CD4-positive, alpha-beta memory T cell (primary cell): ENCODE measurements around the gene HOATZ. TPM values are rescaled to one million over a fixed set of nuclear protein-coding genes. Genes with fewer than 3 reads are reported as not detected.
A peak's percentile ranks its signal among the peaks of the same experiment; 100 is the strongest.

ENCODE experiments used
- CTCF ChIA-PET: fragments of 350-600 bp; sonication (Branson Sonifier 250); formaldehyde crosslinking; loops from one replicate; lab custom pipeline; 2021; ENCODE audit warnings: inconsistent platforms; ENCODE audit not compliant: partially characterized antibody; lab: Charles Lee
- POLR2A ChIA-PET: fragments of 350-600 bp; sonication (Branson Sonifier 250); formaldehyde crosslinking; loops from one replicate; lab custom pipeline; 2021; ENCODE audit not compliant: partially characterized antibody; lab: Charles Lee
- DNase-seq, 5 donors: peaks; one replicate each; pipeline versions ENCODE4 v3.0.0 to v3.0.0-alpha.2; 2020 to 2022; ENCODE audit warnings: mixed read lengths in 1 of 5
- H3K27ac ChIP-seq: one replicate; pipeline ENCODE4 v1.7.0; 2013; ENCODE audit warnings: low read depth, low read length
- H3K27me3 ChIP-seq: 2 replicates; pipeline ENCODE4 v1.7.0; 2013; ENCODE audit warnings: mild to moderate bottlenecking, low read length, moderate library complexity; ENCODE audit not compliant: insufficient read depth
- H3K36me3 ChIP-seq: 2 replicates; pipeline ENCODE4 v1.7.0; 2013; ENCODE audit warnings: mild to moderate bottlenecking, low read length, moderate library complexity; ENCODE audit not compliant: insufficient read depth
- H3K4me1 ChIP-seq: 2 replicates; pipeline ENCODE4 v1.7.0; 2013; ENCODE audit warnings: mild to moderate bottlenecking, low read length, moderate library complexity; ENCODE audit not compliant: insufficient read depth
- H3K4me3 ChIP-seq, 2 donors: one replicate each; pipeline ENCODE4 v1.7.0; 2013; ENCODE audit warnings: low read length in 2 of 2, mild to moderate bottlenecking in 1 of 2
- H3K9me3 ChIP-seq, 2 donors: one replicate each; pipeline ENCODE4 v1.7.0; 2013; ENCODE audit warnings: low read length in 2 of 2, control low read depth in 1 of 2; ENCODE audit not compliant: control insufficient read depth in 1 of 2
- H3K27ac Mint-ChIP-seq, 7 donors: one replicate each; pipeline ENCODE4 v1.8.0; 2020 to 2021; ENCODE audit warnings: mixed read lengths in 7 of 7, mild to moderate bottlenecking in 6 of 7, inconsistent platforms in 3 of 7, moderate library complexity in 3 of 7
- H3K27me3 Mint-ChIP-seq, 2 donors: one replicate each; pipeline ENCODE4 v1.8.0; 2020 to 2021; ENCODE audit warnings: mixed read lengths in 2 of 2
- H3K36me3 Mint-ChIP-seq, 2 donors: one replicate each; pipeline ENCODE4 v1.8.0; 2020 to 2021; ENCODE audit warnings: mixed read lengths in 2 of 2, inconsistent platforms in 1 of 2, mild to moderate bottlenecking in 1 of 2
- H3K4me1 Mint-ChIP-seq, 4 donors: one replicate each; pipeline ENCODE4 v1.8.0; 2020 to 2021; ENCODE audit warnings: mixed read lengths in 4 of 4, mild to moderate bottlenecking in 1 of 4
- H3K4me3 Mint-ChIP-seq, 8 donors: one replicate each; pipeline ENCODE4 v1.8.0; 2020 to 2021; ENCODE audit warnings: mixed read lengths in 8 of 8, mild to moderate bottlenecking in 7 of 8, moderate library complexity in 6 of 8, inconsistent platforms in 3 of 8
- H3K9me3 Mint-ChIP-seq, 8 donors: one replicate each; pipeline ENCODE4 v1.8.0; 2020 to 2021; ENCODE audit warnings: mixed read lengths in 8 of 8, mild to moderate bottlenecking in 5 of 8, inconsistent platforms in 3 of 8, moderate library complexity in 1 of 8
- intact Hi-C: fragments of 100-400 bp; cut with micrococcal nuclease; formaldehyde crosslinking; loops from one replicate; pipeline ENCODE4 v1.15.1; 2023
- polyA plus RNA-seq, 2 donors: library from polyadenylated mRNA; unstranded; fragments of 300-500 nt; fragmentation: Illumina TruSeq; gene quantifications; one replicate each; pipeline ENCODE4 v1.2.3, GENCODE V29; 2021
- total RNA-seq, 2 experiments: library from RNA; stranded (reverse); gene quantifications; one replicate each; pipeline ENCODE4 v1.2.3, GENCODE V29; 2021

Gene HOATZ
- total and polyA plus RNA-seq, 4 experiments from 2014 or later, result not detected

GRCh38 chr11:111538407-111539114 is 24.0 kb downstream of the HOATZ start:
- Mint-ChIP-seq H3K27me3 (peaks cover 50 to 69% of the 10 kb centered on the region in 2 donors), H3K27ac (no peak overlapping the region), H3K4me1 (peaks cover 5 to 18% (median 10%) of the 10 kb centered on the region in 4 donors), H3K9me3 (peaks cover 0 to 3% (median 0%) of the 10 kb centered on the region in 8 donors), H3K4me3 (peak overlapping the region in 1 of 8 donors; percentile 48), H3K36me3 (no peaks in the 10 kb centered on the region)
- Histone ChIP-seq H3K4me3 (no peak overlapping the region), H3K4me1 (peaks cover 21% of the 10 kb centered on the region), H3K36me3 (no peaks in the 10 kb centered on the region), H3K27ac (no peak overlapping the region), H3K27me3 (peaks cover 30% of the 10 kb centered on the region), H3K9me3 (no peaks in the 10 kb centered on the region)
- no peak for DNase-seq
- ChIA-PET CTCF (no interaction called here), POLR2A (no interaction called here)
- intact Hi-C loops, result no loop called here

GRCh38 chr11:111539426-111540113 is 25.0 kb downstream of the HOATZ start:
- H3K9me3 ChIP-seq, result no peaks in the 10 kb centered on the region
- peaks cover 5 to 18% (median 10%) of the 10 kb centered on the region in 4 donors for H3K4me1 Mint-ChIP-seq
- H3K9me3 Mint-ChIP-seq, result peaks cover 0 to 3% (median 0%) of the 10 kb centered on the region in 8 donors
- H3K4me3 Mint-ChIP-seq, result peak overlapping the region in 6 of 8 donors; percentile 27 to 69 (median 56)
- H3K36me3 ChIP-seq, result no peaks in the 10 kb centered on the region
- peaks cover 36% of the 10 kb centered on the region for H3K27me3 ChIP-seq
- no peaks in the 10 kb centered on the region for H3K36me3 Mint-ChIP-seq
- no peak for DNase-seq
- no peak overlapping the region for H3K27ac Mint-ChIP-seq
- ChIA-PET CTCF (no interaction called here), POLR2A (no interaction called here)
- H3K27ac ChIP-seq, result no peak overlapping the region
- H3K27me3 Mint-ChIP-seq, result peaks cover 55 to 70% of the 10 kb centered on the region in 2 donors
- peaks cover 21% of the 10 kb centered on the region for H3K4me1 ChIP-seq
- intact Hi-C loops, result no loop called here
- no peak overlapping the region for H3K4me3 ChIP-seq

- Histone ChIP-seq H3K4me1 (peaks cover 21% of the 10 kb centered on the region), H3K4me3 (peak within 1 kb of the TSS in 1 of 2 donors; percentile 18), H3K36me3 (no peaks in the 10 kb centered on the region), H3K9me3 (no peaks in the 10 kb centered on the region), H3K27ac (no peak within 1 kb of the TSS), H3K27me3 (peaks cover 34% of the 10 kb centered on the region)
- no peak for DNase-seq
- intact Hi-C loops, result no loop called here
- peaks cover 5 to 18% (median 10%) of the 10 kb centered on the region in 4 donors for H3K4me1 Mint-ChIP-seq
- peak within 1 kb of the TSS; percentile 42 to 88 (median 76) for H3K4me3 Mint-ChIP-seq
- CTCF ChIA-PET, result no interaction called here
- H3K27ac Mint-ChIP-seq, result peak within 1 kb of the TSS in 2 of 7 donors; percentile 29 to 67
- H3K9me3 Mint-ChIP-seq, result peaks cover 0 to 3% (median 0%) of the 10 kb centered on the region in 8 donors
- POLR2A ChIA-PET, result no interaction called here
- H3K36me3 Mint-ChIP-seq, result no peaks in the 10 kb centered on the region
- H3K27me3 Mint-ChIP-seq, result peaks cover 54 to 67% of the 10 kb centered on the region in 2 donors
Measured at GRCh38 chr11:111540114-111540936, 25.7 kb downstream of the HOATZ start, which contains the start of gene LAYN. LAYN (plus strand) TSS chr11:111540720; CDS start chr11:111540844, 124 bp downstream.

GRCh38 chr11:111540937-111541253 is 26.3 kb downstream of the HOATZ start:
- ChIA-PET CTCF (no interaction called here), POLR2A (no interaction called here)
- Mint-ChIP-seq H3K4me3 (peak overlapping the region in 5 of 8 donors; percentile 4 to 75 (median 11)), H3K36me3 (no peaks in the 10 kb centered on the region), H3K27me3 (peaks cover 54 to 67% of the 10 kb centered on the region in 2 donors), H3K9me3 (peaks cover 0 to 3% (median 0%) of the 10 kb centered on the region in 8 donors), H3K4me1 (peaks cover 5 to 18% (median 10%) of the 10 kb centered on the region in 4 donors), H3K27ac (no peak overlapping the region)
- H3K27me3 ChIP-seq, result peaks cover 34% of the 10 kb centered on the region
- peaks cover 21% of the 10 kb centered on the region for H3K4me1 ChIP-seq
- no peaks in the 10 kb centered on the region for H3K36me3 ChIP-seq
- H3K27ac ChIP-seq, result no peak overlapping the region
- H3K4me3 ChIP-seq, result peak overlapping the region in 1 of 2 donors; percentile 18
- no peaks in the 10 kb centered on the region for H3K9me3 ChIP-seq
- intact Hi-C loops, result no loop called here
- no peak for DNase-seq

- H3K36me3 ChIP-seq, result no peaks in the 10 kb centered on the region
- no peak for DNase-seq
- Mint-ChIP-seq H3K4me3 (peak overlapping the region; percentile 42 to 88 (median 76)), H3K4me1 (peaks cover 5 to 18% (median 10%) of the 10 kb centered on the region in 4 donors), H3K27me3 (peaks cover 51 to 65% of the 10 kb centered on the region in 2 donors), H3K9me3 (peaks cover 0 to 3% (median 0%) of the 10 kb centered on the region in 8 donors), H3K27ac (peak overlapping the region in 2 of 7 donors; percentile 29 to 67), H3K36me3 (no peaks in the 10 kb centered on the region)
- H3K4me3 ChIP-seq, result peak overlapping the region in 1 of 2 donors; percentile 18
- no peak overlapping the region for H3K27ac ChIP-seq
- CTCF ChIA-PET, result no interaction called here
- H3K4me1 ChIP-seq, result peaks cover 21% of the 10 kb centered on the region
- POLR2A ChIA-PET, result no interaction called here
- intact Hi-C loops, result no loop called here
- peaks cover 34% of the 10 kb centered on the region for H3K27me3 ChIP-seq
- no peaks in the 10 kb centered on the region for H3K9me3 ChIP-seq
Measured at GRCh38 chr11:111541254-111542061, 26.9 kb downstream of the HOATZ start.

GRCh38 chr11:111542606-111543275 is 28.2 kb downstream of the HOATZ start:
- Histone ChIP-seq H3K36me3 (no peaks in the 10 kb centered on the region), H3K27me3 (peaks cover 24% of the 10 kb centered on the region), H3K9me3 (no peaks in the 10 kb centered on the region), H3K27ac (no peak overlapping the region), H3K4me1 (peaks cover 21% of the 10 kb centered on the region), H3K4me3 (no peak overlapping the region)
- Mint-ChIP-seq H3K9me3 (peaks cover 0 to 1% (median 0%) of the 10 kb centered on the region in 8 donors), H3K4me1 (peaks cover 5 to 18% (median 10%) of the 10 kb centered on the region in 4 donors), H3K36me3 (no peaks in the 10 kb centered on the region), H3K4me3 (peak overlapping the region in 3 of 8 donors; percentile 5 to 31 (median 11)), H3K27ac (no peak overlapping the region), H3K27me3 (peaks cover 44 to 58% of the 10 kb centered on the region in 2 donors)
- ChIA-PET CTCF (no interaction called here), POLR2A (no interaction called here)
- DNase-seq, result no peak
- intact Hi-C loops, result no loop called here
